ENCODE measurements around the gene PLEKHA7. TPM values are rescaled to one million over a fixed set of nuclear protein-coding genes. Genes with fewer than 3 reads are reported as not detected.
"Not testable (repeated sequence)": the region's sequence is repeated elsewhere in the genome, so short reads cannot be mapped to it uniquely, and the experiment has no call there.

The PLEKHA7 gene
- total RNA-seq, 1 experiment from 2014 or later = 18.4 TPM

DNA sequence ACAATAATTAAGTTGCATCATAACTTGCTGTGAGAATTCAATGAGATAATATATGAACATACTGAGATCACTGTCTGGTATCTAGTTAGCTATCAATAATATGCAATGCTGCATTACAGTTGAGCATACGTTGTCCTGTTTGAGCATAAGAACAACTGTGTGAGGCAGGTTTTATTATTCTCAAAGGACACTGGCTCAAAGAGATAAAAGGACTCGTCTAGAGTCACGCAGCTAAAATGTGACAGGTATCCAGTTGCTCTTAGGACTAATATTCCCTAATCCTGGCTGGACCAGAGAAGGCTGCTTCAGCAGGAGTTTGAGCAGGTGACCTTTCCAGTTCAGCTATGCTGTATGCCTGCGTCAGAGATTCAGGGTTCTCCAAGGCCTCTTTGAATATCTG is 92.5 kb downstream of the PLEKHA7 start:
- H3K9ac ChIP-seq (ENCODE audit: low read length) = no peak overlapping the region
- peaks cover 56% of the 10 kb centered on the region for H3K4me1 ChIP-seq (ENCODE audit: insufficient read depth, low read length)
- no peaks in the 10 kb centered on the region for H3K36me3 ChIP-seq (ENCODE audit: low read depth, low read length)
- no peak overlapping the region for H3K4me3 ChIP-seq (ENCODE audit: low read length)
- no peaks in the 10 kb centered on the region for H3K9me3 ChIP-seq (ENCODE audit: low read length)
- ChIA-PET CTCF (interaction anchor here (0.6 kb wide), 1 partner anchor 41 kb away, joined by 3 read pairs; no protein-coding TSS in a partner anchor), POLR2A (ENCODE audit: unreplicated experiment) (no interaction called here)
- H2AFZ ChIP-seq (ENCODE audit: low read length) = no peak overlapping the region
- 0 out of 2 replicates have a peak, but pooled peaks cover 4% of the 10 kb centered on the region for H4K20me1 ChIP-seq (ENCODE audit: low read length)
- BruUV-seq (replicated peaks) = no TSS peak
- peaks cover 57% of the 10 kb centered on the region for H3K79me2 ChIP-seq (ENCODE audit: low read length)
- intact Hi-C loops (cut with micrococcal nuclease) = no loop called here
- no peak overlapping the region for H3K27ac ChIP-seq (ENCODE audit: low read length)
- no peaks in the 10 kb centered on the region for H3K9me2 ChIP-seq (replicated peaks; ENCODE audit: low read length)
- H3K27me3 ChIP-seq (ENCODE audit: low read length) = no peaks in the 10 kb centered on the region
- H3K4me2 ChIP-seq (ENCODE audit: low read length) = no peak overlapping the region
- ATAC-seq (no peak), DNase-seq (no peak)
- no peak for TF ChIP-seq EZH2 (IDR thresholded peaks at IDR 0.05; ENCODE audit: low read length, unreplicated experiment)
- no peak for TF ChIP-seq EZH2phosphoT487 (IDR thresholded peaks at IDR 0.05; ENCODE audit: borderline replicate concordance, low read length)
- TF ChIP-seq, protein P1, sequence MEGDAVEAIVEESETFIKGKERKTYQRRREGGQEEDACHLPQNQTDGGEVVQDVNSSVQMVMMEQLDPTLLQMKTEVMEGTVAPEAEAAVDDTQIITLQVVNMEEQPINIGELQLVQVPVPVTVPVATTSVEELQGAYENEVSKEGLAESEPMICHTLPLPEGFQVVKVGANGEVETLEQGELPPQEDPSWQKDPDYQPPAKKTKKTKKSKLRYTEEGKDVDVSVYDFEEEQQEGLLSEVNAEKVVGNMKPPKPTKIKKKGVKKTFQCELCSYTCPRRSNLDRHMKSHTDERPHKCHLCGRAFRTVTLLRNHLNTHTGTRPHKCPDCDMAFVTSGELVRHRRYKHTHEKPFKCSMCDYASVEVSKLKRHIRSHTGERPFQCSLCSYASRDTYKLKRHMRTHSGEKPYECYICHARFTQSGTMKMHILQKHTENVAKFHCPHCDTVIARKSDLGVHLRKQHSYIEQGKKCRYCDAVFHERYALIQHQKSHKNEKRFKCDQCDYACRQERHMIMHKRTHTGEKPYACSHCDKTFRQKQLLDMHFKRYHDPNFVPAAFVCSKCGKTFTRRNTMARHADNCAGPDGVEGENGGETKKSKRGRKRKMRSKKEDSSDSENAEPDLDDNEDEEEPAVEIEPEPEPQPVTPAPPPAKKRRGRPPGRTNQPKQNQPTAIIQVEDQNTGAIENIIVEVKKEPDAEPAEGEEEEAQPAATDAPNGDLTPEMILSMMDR (conservative IDR thresholded peaks at IDR 0.05; ENCODE audit: low read depth, low read length) = no peak
- peaks cover 4% of the 10 kb centered on the region for H3F3A ChIP-seq (ENCODE audit: low read length, unreplicated experiment)

GRCh38 chr11:16921019-16921418 is 93.2 kb downstream of the PLEKHA7 start:
- H3K9ac ChIP-seq (ENCODE audit: low read length) = no peak overlapping the region
- peaks cover 61% of the 10 kb centered on the region for H3K79me2 ChIP-seq (ENCODE audit: low read length)
- intact Hi-C loops (cut with micrococcal nuclease) = no loop called here
- no peaks in the 10 kb centered on the region for H3K36me3 ChIP-seq (ENCODE audit: low read depth, low read length)
- H3K27me3 ChIP-seq (ENCODE audit: low read length) = no peaks in the 10 kb centered on the region
- peaks cover 4% of the 10 kb centered on the region for H3F3A ChIP-seq (ENCODE audit: low read length, unreplicated experiment)
- ChIA-PET CTCF (interaction anchor here (0.6 kb wide), 1 partner anchor 40 kb away, joined by 3 read pairs; no protein-coding TSS in a partner anchor), POLR2A (ENCODE audit: unreplicated experiment) (no interaction called here)
- no peak overlapping the region for H2AFZ ChIP-seq (ENCODE audit: low read length)
- no peak overlapping the region for H3K4me2 ChIP-seq (ENCODE audit: low read length)
- H4K20me1 ChIP-seq (ENCODE audit: low read length) = 0 out of 2 replicates have a peak, but pooled peaks cover under 1% of the 10 kb centered on the region
- no TSS peak for BruUV-seq (replicated peaks)
- DNase-seq = no peak
- H3K9me2 ChIP-seq (replicated peaks; ENCODE audit: low read length) = no peaks in the 10 kb centered on the region
- no peak overlapping the region for H3K4me3 ChIP-seq (ENCODE audit: low read length)
- H3K4me1 ChIP-seq (ENCODE audit: insufficient read depth, low read length) = peaks cover 49% of the 10 kb centered on the region
- TF ChIP-seq, protein P1 (conservative IDR thresholded peaks at IDR 0.05; ENCODE audit: low read depth, low read length) = no peak
- TF ChIP-seq EZH2 (IDR thresholded peaks at IDR 0.05; ENCODE audit: low read length, unreplicated experiment) = no peak
- no peak for TF ChIP-seq EZH2phosphoT487 (IDR thresholded peaks at IDR 0.05; ENCODE audit: borderline replicate concordance, low read length)
- H3K27ac ChIP-seq (ENCODE audit: low read length) = no peak overlapping the region
- ATAC-seq = no peak
- no peaks in the 10 kb centered on the region for H3K9me3 ChIP-seq (ENCODE audit: low read length)

DNA sequence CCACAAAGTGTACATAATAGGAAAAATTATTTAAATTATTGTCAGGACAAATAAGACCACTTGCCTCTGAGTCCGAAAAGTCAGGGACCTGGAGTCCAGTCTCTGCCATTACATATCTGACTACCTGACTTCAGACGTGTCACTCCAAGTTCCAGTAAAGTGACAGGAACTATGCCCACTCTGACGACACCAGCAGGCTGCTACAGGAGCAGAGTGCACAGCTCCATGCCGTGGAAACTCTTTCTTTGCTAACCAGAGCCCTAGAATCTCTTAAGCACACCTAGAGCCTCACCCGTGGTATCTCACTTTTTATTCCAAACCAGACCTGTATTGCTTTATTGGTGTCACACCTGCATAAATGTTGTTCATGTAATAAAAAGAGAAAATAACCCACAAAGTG is 93.7 kb downstream of the PLEKHA7 start:
- Histone ChIP-seq H2AFZ (ENCODE audit: low read length) (no peak overlapping the region), H3K9me2 (replicated peaks; ENCODE audit: low read length) (no peaks in the 10 kb centered on the region), H3K9me3 (ENCODE audit: low read length) (no peaks in the 10 kb centered on the region), H3K27me3 (ENCODE audit: low read length) (no peaks in the 10 kb centered on the region), H3K79me2 (ENCODE audit: low read length) (peaks cover 61% of the 10 kb centered on the region), H3F3A (ENCODE audit: low read length, unreplicated experiment) (peaks cover 4% of the 10 kb centered on the region), H3K4me3 (ENCODE audit: low read length) (no peak overlapping the region), H3K4me2 (ENCODE audit: low read length) (no peak overlapping the region), H3K4me1 (ENCODE audit: insufficient read depth, low read length) (peaks cover 46% of the 10 kb centered on the region), H3K27ac (ENCODE audit: low read length) (no peak overlapping the region), H3K9ac (ENCODE audit: low read length) (no peak overlapping the region), H4K20me1 (ENCODE audit: low read length) (no peaks in the 10 kb centered on the region), H3K36me3 (ENCODE audit: low read depth, low read length) (no peaks in the 10 kb centered on the region)
- intact Hi-C loops (cut with micrococcal nuclease) = no loop called here
- no TSS peak for BruUV-seq (replicated peaks)
- DNase-seq (no peak), ATAC-seq (no peak)
- CTCF ChIA-PET = no interaction called here
- POLR2A ChIA-PET (ENCODE audit: unreplicated experiment) = interaction anchor here (0.6 kb wide), 1 partner anchor 287 kb away, joined by 3 read pairs; the partner anchor contains the start of gene PIK3C2A
- TF ChIP-seq, protein P1 (conservative IDR thresholded peaks at IDR 0.05; ENCODE audit: low read depth, low read length) = no peak
- TF ChIP-seq EZH2phosphoT487 (IDR thresholded peaks at IDR 0.05; ENCODE audit: borderline replicate concordance, low read length) = no peak
- no peak for TF ChIP-seq EZH2 (IDR thresholded peaks at IDR 0.05; ENCODE audit: low read length, unreplicated experiment)

DNA sequence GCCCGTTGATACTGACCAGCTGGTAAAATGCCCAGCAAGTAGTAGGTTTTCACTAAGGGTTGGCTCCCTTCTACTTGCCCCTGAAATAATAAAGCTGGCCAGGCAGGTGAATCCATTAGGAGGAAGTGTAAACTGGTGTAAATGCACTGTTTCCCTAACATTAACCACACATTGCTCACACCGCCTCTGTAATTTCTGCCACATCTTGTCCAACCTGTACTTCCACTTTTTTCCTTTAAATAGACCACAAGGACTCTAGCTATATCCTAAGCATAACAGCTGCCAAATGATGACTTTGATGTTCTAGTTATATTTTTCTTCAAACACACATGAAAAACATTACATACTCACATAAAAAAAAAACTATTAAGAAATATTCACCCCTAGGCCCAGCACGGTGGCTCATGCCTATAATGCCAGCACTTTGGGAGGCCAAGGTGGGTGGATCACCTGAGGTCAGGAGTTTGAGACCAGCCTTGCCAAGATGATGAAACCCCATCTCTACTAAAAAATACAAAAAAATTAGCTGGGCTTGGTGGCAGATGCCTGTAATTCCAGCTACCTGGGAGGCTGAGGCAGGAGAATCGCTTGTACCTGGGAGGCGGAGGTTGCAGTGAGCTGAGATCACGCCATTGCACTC is 95.6 kb downstream of the PLEKHA7 start:
- CTCF ChIA-PET = interaction anchor here (0.6 kb wide), 2 partner anchors 18 to 78 kb away, joined by 4 to 8 read pairs; no protein-coding TSS in a partner anchor
- Histone ChIP-seq H3K4me1 (ENCODE audit: insufficient read depth, low read length) (peaks cover 40% of the 10 kb centered on the region), H3K9ac (ENCODE audit: low read length) (peak overlapping the region; percentile 37; the same call in 1 of the 2 replicates), H3K27ac (ENCODE audit: low read length) (peak overlapping the region; percentile 88), H3K79me2 (ENCODE audit: low read length) (peaks cover 52% of the 10 kb centered on the region), H3K4me2 (ENCODE audit: low read length) (peak overlapping the region; percentile 74), H3K4me3 (ENCODE audit: low read length) (peak overlapping the region; percentile 33; the same call in 1 of the 2 replicates)
- H3K9me3 ChIP-seq (ENCODE audit: low read length); POLR2A ChIA-PET (ENCODE audit: unreplicated experiment); H3K9me2 ChIP-seq (replicated peaks; ENCODE audit: low read length); H2AFZ ChIP-seq (ENCODE audit: low read length); H3F3A ChIP-seq (ENCODE audit: low read length, unreplicated experiment); H3K27me3 ChIP-seq (ENCODE audit: low read length); BruUV-seq (replicated peaks); H3K36me3 ChIP-seq (ENCODE audit: low read depth, low read length); H4K20me1 ChIP-seq (ENCODE audit: low read length): not testable (repeated sequence)
- ATAC-seq (peak; percentile 80), DNase-seq (peak; percentile 95)
- intact Hi-C loops (cut with micrococcal nuclease) = loop anchor here (1.0 kb wide), 1 partner anchor 35 kb away; no protein-coding TSS in a partner anchor

All from PC-3 (cell line).